ENCODE results near the gene EXTL1.

GRCh38 chr1:26079178-26079563, 57.6 kb downstream of the EXTL1 start:
- TF ChIP-seq CTCF (IDR thresholded peaks at IDR 0.05): no peak
- no peak for TF ChIP-seq POLR2A (IDR thresholded peaks at IDR 0.05)
